Colonic mucosa (tissue), 4 donors: ENCODE results near the gene ACO2. TPM values are rescaled to one million over a fixed set of nuclear protein-coding genes. Genes with fewer than 3 reads are reported as not detected.
A peak's percentile ranks its signal among the peaks of the same experiment; 100 is the strongest.
"Not testable (repeated sequence)": the region's sequence is repeated elsewhere in the genome, so short reads cannot be mapped to it uniquely, and the experiment has no call there.

Source experiments
- DNase-seq: peaks from one replicate; pipeline ENCODE4 v3.0.0-alpha.2; 2020
- H3K27ac ChIP-seq: fragments of 200-600 bp; one replicate; pipeline ENCODE4 v1.8.0; 2021
- H3K27me3 ChIP-seq: fragments of 200-600 bp; one replicate; pipeline ENCODE4 v1.8.0; 2021
- H3K36me3 ChIP-seq: fragments of 200-600 bp; one replicate; pipeline ENCODE4 v1.8.0; 2021
- H3K4me1 ChIP-seq: fragments of 200-600 bp; one replicate; pipeline ENCODE4 v1.8.0; 2021; ENCODE audit warnings: mild to moderate bottlenecking
- H3K4me3 ChIP-seq: fragments of 200-600 bp; one replicate; pipeline ENCODE4 v1.8.0; 2021
- H3K9ac ChIP-seq, 2 donors: one replicate each; pipeline ENCODE4 v1.7.0; 2013; ENCODE audit warnings: control low read depth in 2 of 2, low read depth in 2 of 2, low read length in 2 of 2
- H3K9me3 ChIP-seq: fragments of 200-600 bp; one replicate; pipeline ENCODE4 v1.8.0; 2021
- intact Hi-C: fragments of 100-400 bp; cut with DNase I; formaldehyde crosslinking; loops from one replicate; pipeline ENCODE4 v1.14.1; 2022
- total RNA-seq, 2 donors: library from RNA; stranded (reverse); fragmentation: NEBNext Ultra II Directional in 1 of 2; extraction: Animal tissue kit (Norgen Biotek cat#: 25700) in 1 of 2; gene quantifications; one replicate each; pipeline ENCODE4 v1.2.1, GENCODE V29; 2021
- TF ChIP-seq, protein P1 (sequence below): fragments of 200-600 bp; IDR thresholded peaks from one replicate; pipeline ENCODE4 v1.8.0; 2022; ENCODE audit warnings: antibody characterized with exemption, mild to moderate bottlenecking
- donor health status: healthy.
- donor health status: DM: no; HTN: no; CAD: no.
- donor health status: DM: no; HTN: no; CAD: no.

Gene ACO2
- total RNA-seq, 2 donors from 2014 or later: 254 to 268 TPM

- peaks cover 6% of the 10 kb centered on the region for H3K4me1 ChIP-seq
- peak; percentile 74 for DNase-seq
- H3K9ac ChIP-seq: peak overlapping the region; percentile 100
- peak overlapping the region; percentile 99 for H3K27ac ChIP-seq
- intact Hi-C loops: loop anchor here (5.0 kb wide), 1 partner anchor 160 kb away; the partner anchor contains the start of gene RANGAP1
- no peaks in the 10 kb centered on the region for H3K36me3 ChIP-seq
- no peaks in the 10 kb centered on the region for H3K27me3 ChIP-seq
- TF ChIP-seq, protein P1, sequence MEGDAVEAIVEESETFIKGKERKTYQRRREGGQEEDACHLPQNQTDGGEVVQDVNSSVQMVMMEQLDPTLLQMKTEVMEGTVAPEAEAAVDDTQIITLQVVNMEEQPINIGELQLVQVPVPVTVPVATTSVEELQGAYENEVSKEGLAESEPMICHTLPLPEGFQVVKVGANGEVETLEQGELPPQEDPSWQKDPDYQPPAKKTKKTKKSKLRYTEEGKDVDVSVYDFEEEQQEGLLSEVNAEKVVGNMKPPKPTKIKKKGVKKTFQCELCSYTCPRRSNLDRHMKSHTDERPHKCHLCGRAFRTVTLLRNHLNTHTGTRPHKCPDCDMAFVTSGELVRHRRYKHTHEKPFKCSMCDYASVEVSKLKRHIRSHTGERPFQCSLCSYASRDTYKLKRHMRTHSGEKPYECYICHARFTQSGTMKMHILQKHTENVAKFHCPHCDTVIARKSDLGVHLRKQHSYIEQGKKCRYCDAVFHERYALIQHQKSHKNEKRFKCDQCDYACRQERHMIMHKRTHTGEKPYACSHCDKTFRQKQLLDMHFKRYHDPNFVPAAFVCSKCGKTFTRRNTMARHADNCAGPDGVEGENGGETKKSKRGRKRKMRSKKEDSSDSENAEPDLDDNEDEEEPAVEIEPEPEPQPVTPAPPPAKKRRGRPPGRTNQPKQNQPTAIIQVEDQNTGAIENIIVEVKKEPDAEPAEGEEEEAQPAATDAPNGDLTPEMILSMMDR: no peak
- H3K4me3 ChIP-seq: peak overlapping the region; percentile 89
- H3K9me3 ChIP-seq: no peaks in the 10 kb centered on the region
Measured at GRCh38 chr22:41447435-41448188, 21.3 kb upstream of the ACO2 start.

GRCh38 chr22:41448189-41448808, 20.6 kb upstream of the ACO2 start:
- no peaks in the 10 kb centered on the region for H3K36me3 ChIP-seq
- peak overlapping the region; percentile 100 for H3K9ac ChIP-seq
- TF ChIP-seq, protein P1: no peak
- intact Hi-C loops: loop anchor here (5.0 kb wide), 1 partner anchor 161 kb away; the partner anchor contains the start of gene RANGAP1
- H3K4me3 ChIP-seq: peak overlapping the region; percentile 89
- no peaks in the 10 kb centered on the region for H3K4me1 ChIP-seq
- no peaks in the 10 kb centered on the region for H3K9me3 ChIP-seq
- H3K27ac ChIP-seq: peak overlapping the region; percentile 99
- peak; percentile 97 for DNase-seq
- no peaks in the 10 kb centered on the region for H3K27me3 ChIP-seq

GRCh38 chr22:41458161-41458728, 10.7 kb upstream of the ACO2 start:
- H3K27me3 ChIP-seq: no peaks in the 10 kb centered on the region
- peaks cover 3% of the 10 kb centered on the region for H3K36me3 ChIP-seq
- no peak for DNase-seq
- TF ChIP-seq, protein P1: no peak
- H3K9me3 ChIP-seq: no peaks in the 10 kb centered on the region
- H3K4me1 ChIP-seq: no peaks in the 10 kb centered on the region
- intact Hi-C loops: no loop called here
- no peak overlapping the region for H3K27ac ChIP-seq
- no peak overlapping the region for H3K4me3 ChIP-seq
- no peak overlapping the region for H3K9ac ChIP-seq

GRCh38 chr22:41459431-41459830, 9.5 kb upstream of the ACO2 start:
- DNase-seq: no peak
- Histone ChIP-seq H3K27me3 (no peaks in the 10 kb centered on the region), H3K36me3 (peaks cover 3% of the 10 kb centered on the region), H3K9ac (no peak overlapping the region), H3K4me3 (no peak overlapping the region), H3K27ac (no peak overlapping the region), H3K4me1 (no peaks in the 10 kb centered on the region), H3K9me3 (no peaks in the 10 kb centered on the region)
- intact Hi-C loops: no loop called here
- TF ChIP-seq, protein P1: no peak

DNA sequence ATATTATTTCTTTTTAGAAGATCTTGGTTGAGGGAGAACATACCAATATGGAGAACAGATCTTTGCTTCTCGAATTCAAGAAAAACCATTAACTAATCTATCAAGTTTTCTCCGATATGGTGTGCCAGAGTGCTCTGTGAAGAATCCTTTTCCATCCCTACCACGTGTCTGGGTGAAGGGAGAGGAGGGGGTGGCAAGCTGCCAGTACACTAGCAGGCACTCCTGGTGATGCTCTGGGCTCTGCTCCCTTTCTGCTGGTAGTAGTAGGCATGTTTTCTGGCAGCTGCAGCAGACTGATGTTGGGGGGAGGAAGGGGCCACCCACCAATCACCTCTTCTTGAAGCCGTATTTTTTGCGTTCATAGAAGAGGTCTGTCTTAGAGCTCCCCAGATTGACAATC, 8.8 kb upstream of the ACO2 start:
- H3K27me3 ChIP-seq, H3K36me3 ChIP-seq: not testable (repeated sequence)

More for the DNA sequence above, 8.8 kb upstream of the ACO2 start:
- H3K9ac ChIP-seq, DNase-seq, H3K4me1 ChIP-seq, H3K9me3 ChIP-seq, intact Hi-C loops, H3K27ac ChIP-seq, H3K4me3 ChIP-seq: not testable (repeated sequence)
